Jurkat, Clone E6-1 (cell line): ENCODE results near the gene MRPL11.

Source experiments
- DNase-seq: peaks from one replicate; pipeline ENCODE4 v3.0.0-alpha.2; 2011; ENCODE audit warnings: low read depth, low spot score
- H3K4me3 ChIP-seq: 2 replicates; pipeline ENCODE4 v1.5.1; 2011; ENCODE audit warnings: mild to moderate bottlenecking, low read length, control low read depth, moderate library complexity

MRPL11 gene

DNA sequence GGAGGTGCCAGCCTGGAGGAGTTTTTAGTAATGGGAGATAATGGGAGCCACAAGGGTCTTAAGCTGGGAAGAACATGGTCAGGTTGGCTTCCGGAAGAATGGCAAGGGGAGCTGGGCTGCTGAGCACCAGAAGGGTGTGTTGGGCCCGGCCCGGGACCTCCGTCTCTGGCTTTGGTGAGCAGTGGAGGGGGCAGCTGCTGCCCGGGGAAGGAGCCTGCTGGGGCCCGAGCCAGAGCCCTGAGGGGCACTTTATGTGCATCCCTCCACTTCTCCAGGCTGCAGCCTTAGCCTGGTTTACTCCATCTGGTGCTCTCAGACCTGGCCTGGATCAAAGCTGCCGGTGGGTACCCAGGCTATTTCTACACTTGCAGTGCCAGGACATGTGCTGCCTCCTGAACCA, 26.5 kb downstream of the MRPL11 start:
- no peak overlapping the region for H3K4me3 ChIP-seq
- no peak for DNase-seq

DNA sequence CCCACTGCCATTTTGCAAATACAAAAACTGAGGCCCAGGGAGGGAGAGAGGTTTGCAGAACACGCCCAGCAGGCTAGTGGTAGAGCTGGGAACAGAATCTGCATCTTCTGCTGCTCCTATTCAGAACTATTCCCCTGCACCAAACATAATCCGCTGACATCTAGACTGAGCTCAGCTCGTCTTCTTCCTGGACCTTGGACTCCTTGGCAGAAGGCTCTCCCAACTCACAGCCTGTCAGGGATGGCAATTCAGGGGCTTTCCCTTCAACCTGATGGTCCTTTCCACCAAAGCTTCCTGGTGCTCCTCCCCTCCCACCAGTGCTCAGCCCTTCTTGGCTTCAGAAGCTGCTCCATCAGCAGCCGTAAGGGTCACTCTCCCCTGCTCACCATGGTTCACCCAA, 27.3 kb downstream of the MRPL11 start:
- H3K4me3 ChIP-seq = no peak overlapping the region
- no peak for DNase-seq

DNA sequence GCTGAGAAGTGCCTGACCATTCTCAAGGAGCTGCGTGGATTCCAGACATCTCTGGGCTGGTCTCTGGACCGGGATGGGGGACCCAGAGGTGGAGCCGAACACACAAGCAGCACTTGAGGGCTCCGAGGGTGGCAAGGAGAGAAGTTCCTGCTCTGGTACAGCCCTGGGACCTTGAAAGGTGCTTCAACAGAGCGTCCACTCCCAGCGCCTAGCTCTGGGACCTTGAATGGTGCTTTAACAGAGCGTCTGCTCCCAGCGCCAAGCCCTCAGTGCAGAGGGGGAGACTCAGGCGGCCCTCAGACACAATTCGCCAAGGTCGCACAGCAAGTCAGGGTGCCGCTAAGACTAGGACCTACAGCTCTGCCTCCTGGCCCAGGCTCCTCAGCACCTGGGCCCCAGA, 28.5 kb downstream of the MRPL11 start:
- H3K4me3 ChIP-seq = no peak overlapping the region
- DNase-seq = no peak

DNA sequence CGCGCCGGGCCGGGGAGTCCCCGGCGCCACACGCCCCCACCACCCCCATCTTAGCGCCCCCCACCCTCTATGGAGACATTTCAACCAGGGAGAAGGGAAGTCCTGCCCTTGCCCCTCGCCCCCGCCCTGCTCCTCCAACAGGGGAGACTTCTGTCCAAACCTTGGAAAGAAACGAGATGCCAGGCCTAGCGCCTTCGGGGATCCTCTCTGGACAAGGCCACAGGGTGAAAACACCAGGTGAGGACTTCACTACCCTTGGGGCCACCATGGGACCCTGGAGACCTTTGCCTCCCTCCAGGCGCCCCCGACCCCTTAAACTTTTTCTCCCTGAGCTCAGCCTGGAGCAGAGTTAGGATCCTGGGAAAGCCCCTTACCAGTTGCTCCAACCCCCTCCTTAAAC, 29.4 kb downstream of the MRPL11 start:
- peak overlapping the region; percentile 52 for H3K4me3 ChIP-seq
- DNase-seq = no peak

DNA sequence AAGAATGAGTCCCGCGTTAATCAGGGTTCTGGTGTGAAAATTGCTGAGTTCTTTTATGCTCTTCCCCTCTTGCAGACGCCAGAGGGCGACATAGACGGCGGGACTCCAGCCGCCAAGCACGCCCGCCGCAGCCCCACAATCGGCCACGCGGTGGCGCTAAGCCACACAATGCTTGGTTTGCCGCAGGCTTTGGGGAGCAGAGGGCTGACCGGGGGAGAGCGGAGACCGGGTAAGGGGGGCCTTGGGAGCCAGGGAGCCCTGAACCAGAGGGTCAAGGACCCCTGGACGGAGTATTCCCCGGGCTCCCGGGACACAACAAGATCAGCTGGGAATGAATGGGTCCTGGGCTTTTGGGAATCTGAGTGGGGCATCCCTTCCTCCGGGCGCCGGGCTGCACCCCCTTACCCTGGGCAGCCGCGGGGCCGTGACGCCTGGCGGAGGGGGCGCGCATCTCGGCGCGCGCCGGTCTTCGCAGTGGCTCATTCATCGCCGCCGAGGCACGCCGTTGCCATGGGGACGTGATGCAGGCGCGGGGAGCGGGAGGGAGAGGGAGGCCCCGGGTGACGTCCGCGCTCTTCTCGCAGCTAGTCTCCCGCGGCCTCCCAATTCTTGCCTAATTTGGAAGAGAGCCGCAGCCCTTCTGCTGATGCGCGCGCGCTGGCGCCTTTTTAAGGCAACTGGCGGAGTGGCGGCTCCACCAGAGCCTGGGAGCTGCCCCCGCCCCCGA, 30.0 kb downstream of the MRPL11 start:
- H3K4me3 ChIP-seq = peak overlapping the region; percentile 52
- peak; percentile 90 for DNase-seq

DNA sequence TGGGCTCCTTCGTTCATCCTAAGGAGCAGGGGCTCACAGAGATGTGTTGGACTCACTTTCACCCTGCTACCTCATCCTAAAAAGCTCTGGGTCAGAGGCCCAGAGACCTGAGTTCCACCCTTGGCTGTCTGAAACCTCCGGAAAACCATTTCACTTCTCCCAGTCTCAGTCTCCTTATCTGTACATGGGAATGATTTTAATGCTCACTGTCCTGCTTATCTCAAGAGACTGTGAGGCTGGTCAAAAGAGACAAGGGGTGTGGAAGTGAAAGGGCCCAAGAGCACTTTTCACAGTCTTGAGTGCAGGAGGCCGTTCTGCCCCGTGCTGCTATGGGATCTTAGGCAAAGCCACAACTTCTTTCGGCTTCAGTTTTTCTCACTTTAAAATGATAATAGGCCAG, 31.0 kb downstream of the MRPL11 start:
- no peak for DNase-seq
- no peak overlapping the region for H3K4me3 ChIP-seq

DNA sequence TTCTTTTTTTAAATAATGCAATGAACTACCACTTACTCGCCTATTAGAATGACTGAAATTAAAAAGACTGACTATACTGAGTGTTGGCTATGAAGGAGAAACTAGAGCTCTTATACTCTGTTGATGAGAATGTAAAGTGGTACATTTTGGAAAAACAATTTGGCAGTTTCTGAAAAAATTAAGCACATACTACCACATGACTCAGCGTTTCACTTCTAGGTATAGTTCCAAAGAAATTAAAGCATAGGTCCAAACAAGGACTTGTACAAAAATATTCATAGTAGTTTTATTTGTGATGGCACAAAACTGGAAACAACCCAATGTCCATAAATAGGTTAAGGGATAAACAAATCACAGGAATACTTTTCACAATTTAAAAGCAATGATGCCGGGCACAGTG, 44.7 kb downstream of the MRPL11 start:
- H3K4me3 ChIP-seq = no peak overlapping the region
- no peak for DNase-seq

DNA sequence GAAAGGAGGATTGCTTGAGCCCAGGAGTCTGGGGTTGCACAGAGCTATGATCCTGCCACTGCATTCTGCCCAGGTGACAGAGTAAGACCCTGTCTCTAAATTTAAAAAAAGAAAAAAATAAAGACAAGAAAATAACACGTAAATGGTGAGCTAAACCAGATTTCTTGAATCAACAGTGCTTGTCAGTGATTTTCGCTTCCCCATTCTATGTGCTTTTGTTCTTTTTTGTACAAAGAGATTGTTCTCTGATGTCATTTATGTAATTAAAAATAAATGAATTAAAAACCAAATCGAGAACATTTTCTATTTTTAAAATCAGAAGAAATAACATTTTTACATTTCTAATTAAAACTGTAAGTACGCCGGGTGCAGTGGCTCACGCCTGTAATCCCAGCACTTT, 47.3 kb downstream of the MRPL11 start:
- H3K4me3 ChIP-seq = no peak overlapping the region
- no peak for DNase-seq

DNA sequence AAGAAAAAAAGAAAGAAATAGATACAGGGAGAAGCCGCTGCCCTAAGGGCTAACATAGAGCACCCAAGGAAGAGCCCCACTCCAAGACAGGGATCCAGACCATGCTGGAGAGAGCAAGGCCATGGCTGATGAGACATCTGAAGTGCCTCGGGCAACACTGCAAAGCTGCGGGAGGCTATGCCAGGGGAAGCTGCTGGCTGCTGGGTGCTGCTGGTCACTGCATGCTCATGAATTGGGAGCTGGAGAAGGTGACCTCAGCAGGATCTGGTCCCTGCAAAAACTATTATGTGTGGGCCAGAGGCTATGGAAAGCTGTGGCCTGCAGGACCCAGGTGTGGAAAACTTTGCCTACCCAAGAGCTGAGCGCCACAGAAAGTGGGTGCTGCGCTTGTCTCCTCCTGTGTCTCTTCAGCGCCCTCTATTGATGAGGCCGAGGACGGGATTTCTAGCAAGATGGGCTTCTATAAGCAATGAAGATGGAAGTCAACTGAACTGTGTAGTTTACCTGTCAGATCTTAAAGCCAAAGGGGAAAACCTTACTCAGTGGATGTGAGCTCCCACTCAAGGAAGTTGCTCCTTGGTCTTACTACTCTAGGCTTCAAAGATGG, 49.8 kb downstream of the MRPL11 start:
- DNase-seq = peak; percentile 78

DNA sequence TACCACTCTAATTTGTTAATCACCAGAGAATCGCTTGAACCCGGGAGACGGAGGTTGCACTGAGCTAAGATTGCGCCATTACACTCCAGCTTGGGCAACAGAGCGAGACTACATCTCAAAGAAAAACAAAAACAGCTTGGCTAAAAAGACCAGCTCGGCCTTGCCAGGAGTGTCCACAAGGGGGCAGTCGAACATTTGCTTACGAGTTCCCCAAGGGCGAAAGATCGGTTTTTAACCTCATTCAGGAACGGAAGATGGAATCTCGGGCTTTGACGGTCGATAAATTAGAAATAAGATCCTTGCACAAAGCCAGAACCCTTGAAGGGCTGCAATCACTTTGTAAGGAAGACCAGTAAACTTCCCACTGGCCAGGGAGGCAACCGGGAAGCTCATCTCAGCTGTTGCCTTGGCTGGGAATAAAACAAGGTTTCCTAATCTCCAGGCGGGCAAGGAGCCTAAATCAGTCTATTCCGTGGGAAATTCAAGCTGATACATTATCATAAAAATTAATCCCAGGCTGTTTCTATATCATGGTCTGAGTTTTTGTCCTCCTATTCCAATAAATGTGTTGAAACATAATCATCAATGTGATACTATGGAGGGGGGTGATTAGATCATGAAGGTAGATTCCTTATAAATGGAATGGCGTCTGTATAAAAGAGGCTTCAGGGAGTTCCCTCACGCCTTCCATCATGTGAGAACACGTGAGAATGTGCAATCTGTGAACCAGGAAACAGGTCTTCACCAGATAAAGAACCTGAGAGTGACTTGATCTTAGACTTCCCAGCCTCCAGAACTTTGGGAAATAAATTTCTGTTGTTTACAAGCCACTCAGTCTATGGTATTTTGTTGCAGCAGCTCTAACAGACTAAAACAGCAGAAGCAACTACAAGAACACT, 52.2 kb downstream of the MRPL11 start:
- H3K4me3 ChIP-seq = peak overlapping the region; percentile 38
- DNase-seq = peak; percentile 83

More for the DNA sequence above, 49.8 kb downstream of the MRPL11 start:
- H3K4me3 ChIP-seq = no peak overlapping the region
